WI38 (cell line): ENCODE measurements around the gene IRF9.

Experiments used
- H3K4me3 ChIP-seq: 2 replicates; pipeline ENCODE4 v1.5.1; 2011; ENCODE audit warnings: low read depth, mild to moderate bottlenecking, control low read depth, low read length
- CTCF ChIP-seq: IDR thresholded peaks from 2 replicates; pipeline ENCODE4 v1.5.1; 2012; ENCODE audit warnings: low read depth, mild to moderate bottlenecking, control low read depth, low read length

The IRF9 gene

GRCh38 chr14:24207625-24208024 lies 46.6 kb downstream of the IRF9 start:
- TF ChIP-seq CTCF, result no peak
- H3K4me3 ChIP-seq, result no peak overlapping the region

GRCh38 chr14:24211311-24211710 lies 50.2 kb downstream of the IRF9 start:
- TF ChIP-seq CTCF, result no peak
- H3K4me3 ChIP-seq, result no peak overlapping the region

DNA sequence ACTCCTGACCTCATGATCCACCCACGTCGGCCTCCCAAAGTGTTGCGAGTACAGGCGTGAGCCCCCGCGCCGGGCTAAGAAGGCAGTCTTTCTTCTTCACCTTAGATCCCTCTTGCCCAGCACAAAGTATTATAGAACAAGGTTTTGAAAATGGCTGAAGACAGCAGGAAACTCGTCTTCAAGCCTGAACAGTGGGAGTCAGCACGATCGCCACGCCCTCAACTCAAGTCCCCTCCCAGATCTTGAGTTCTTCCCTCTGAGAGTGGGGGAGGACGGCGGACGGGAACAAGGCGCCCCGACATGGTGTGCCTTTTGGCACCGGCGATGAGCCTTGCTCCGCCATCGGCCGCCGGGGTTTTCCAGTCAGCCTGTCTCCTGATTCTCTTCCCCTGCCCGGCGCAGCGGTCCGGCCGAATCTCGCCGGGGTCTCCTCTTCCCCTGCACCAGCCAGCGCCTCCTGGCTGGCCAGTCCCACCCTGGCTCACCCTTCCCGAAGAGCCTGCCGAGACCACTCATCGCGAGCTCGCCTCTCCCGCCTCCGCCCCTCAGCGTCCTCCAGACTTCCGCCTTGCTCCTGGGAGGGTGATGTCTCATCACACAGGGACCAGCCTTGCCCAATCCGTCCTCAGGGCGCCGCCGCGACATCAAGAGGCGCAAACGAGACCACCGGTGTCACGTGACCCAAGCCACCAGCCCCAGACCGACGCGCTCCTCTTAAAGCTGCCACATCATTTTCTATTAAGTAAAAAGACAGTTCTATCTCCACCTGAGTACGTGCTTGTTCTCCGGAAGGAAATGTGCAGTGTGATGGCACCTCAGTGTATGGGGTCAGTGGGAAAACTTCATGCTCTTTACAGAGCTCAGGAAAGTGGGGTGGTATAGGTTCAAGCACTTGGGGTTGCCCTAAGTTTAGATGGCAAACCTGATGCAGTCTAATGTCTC lies 52.1 kb downstream of the IRF9 start, which contains the start of gene CHMP4A:
Gene CHMP4A (minus strand): TSS at position 565 of the 942 bp plus-strand sequence. CDS start 49 bp downstream, at position 516.
- H3K4me3 ChIP-seq, result peak within 1 kb of the TSS; percentile 85
- 0 out of 2 replicates have a peak, but pooled peaks have one; percentile 18 for TF ChIP-seq CTCF

GRCh38 chr14:24213866-24214662 lies 53.0 kb downstream of the IRF9 start:
- TF ChIP-seq CTCF, result no peak
- peak overlapping the region; percentile 85 for H3K4me3 ChIP-seq

GRCh38 chr14:24215495-24216344 lies 54.7 kb downstream of the IRF9 start, which contains the start of gene MDP1:
Gene MDP1, minus strand, starts transcription at chr14:24216066. Its CDS starts 111 bp downstream, at chr14:24215955.
- peak; percentile 44; the same call in 1 of the 2 replicates for TF ChIP-seq CTCF
- peak within 1 kb of the TSS; percentile 71 for H3K4me3 ChIP-seq
